ENCODE measurements around the gene SMC1B.
"Not testable (repeated sequence)": the region's sequence is repeated elsewhere in the genome, so short reads cannot be mapped to it uniquely, and the experiment has no call there.

The SMC1B gene

DNA sequence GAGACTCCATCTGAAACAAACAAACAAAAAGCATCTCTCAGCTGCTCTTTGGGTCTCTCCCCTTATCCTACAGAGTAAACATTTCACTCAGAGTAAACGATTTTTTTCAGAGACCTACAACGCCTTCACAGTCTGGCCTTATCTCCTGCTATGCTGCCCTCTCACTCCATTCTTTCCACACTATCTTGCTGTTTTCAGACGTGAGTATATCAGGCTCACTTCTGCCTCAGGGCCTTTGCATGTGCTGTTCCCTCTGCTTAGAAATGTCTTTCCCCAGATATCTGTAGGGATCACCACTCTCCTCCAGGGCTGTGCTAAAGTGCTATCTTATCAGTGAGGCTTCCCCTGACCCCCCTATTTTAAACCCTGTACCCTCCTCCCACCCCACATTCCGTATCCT lies 6.6 kb upstream of the SMC1B start:
- no peak for DNase-seq (ENCODE audit: low spot score)

DNA sequence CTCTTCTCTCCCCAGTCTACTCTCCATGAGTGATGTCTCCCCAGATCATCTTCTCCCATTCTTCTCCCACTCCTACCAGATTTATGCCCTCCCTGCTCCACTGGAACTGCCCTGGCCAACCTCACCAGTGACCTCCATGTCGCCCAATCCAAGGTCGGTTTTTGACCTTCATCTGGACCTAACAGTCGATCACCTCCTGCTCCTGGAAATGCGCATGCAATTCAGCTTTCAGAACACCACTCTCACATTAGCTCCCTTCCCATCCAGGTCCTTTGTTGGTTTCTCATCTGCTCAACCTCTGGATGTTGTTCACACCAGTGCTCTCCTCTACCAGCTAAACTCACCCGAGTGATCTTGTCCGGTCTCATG lies 5.4 kb upstream of the SMC1B start:
- no peak for DNase-seq (ENCODE audit: low spot score)

DNA sequence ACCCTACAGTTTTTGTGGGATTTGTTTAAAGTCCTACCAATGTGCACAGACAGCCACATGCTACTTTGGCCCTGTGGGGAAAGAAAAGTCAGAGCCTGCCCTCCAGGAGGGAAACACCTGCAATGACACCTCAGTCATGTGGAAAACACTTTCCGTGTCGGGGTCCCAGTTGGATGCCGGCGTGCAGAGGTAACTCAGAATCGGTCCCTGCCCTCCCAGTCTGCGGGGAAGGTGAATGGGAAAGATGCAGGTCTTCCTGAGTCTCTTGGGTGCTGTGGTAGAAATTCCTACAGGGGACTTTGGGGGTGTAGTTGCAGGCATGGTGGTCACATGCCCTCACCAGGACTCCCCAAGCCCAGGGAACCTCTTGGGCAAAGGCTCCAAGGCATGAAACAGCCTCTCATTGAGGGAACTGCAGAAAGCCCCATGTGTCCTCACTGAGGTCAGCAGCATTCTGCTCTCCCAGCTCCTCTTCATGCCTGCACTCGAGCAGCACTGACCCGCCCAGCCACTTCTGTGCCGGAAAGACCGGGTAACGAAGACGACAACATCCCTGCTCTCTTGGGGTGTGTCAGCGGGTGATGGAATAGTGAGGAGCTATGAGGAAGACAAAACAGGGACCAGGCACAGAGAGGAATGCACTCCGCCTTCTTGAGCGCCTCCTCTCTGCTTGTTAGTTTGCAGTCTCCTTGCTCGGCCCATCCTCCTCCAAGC lies 4.8 kb upstream of the SMC1B start:
- no peak for DNase-seq (ENCODE audit: low spot score)

DNA sequence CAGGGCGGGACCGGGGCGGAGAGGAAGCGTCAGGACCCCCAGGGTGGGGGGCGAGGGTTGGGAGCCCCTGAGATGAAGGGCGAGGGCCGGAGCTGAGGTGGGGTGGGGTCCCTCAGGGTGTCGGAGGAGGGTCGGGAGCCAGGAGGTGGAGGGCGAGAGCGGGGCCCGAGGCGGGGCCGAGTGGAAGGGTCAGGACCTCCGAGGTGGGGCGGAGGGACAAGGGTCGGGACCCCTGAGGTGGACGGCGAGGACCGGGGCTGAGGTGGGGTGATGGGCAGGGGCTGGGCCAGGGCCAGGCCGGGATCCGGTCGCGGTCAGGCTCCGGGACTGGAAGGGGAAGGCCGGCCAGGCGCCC lies 409 bp downstream of the SMC1B start:
- no peak for DNase-seq (ENCODE audit: low spot score)

DNA sequence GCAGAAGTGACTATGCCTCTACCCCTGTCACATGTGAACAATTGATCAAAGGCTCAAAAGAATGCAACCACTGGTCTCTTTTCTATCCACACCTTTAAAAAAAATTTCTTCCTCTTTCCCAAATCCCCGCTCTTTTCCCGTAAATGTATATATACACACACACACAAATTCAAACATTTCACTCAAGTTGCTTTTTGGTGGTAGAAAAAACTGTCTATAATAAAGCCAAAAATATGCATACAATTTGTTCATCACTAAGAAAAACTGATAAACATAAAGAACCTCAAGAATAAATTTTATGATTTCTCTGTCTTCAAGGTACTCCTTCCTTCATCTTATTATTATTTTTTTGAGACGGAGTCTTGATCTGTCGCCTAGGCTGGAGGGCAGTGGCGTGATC lies 5.6 kb downstream of the SMC1B start:
- no peak for DNase-seq (ENCODE audit: low spot score)

DNA sequence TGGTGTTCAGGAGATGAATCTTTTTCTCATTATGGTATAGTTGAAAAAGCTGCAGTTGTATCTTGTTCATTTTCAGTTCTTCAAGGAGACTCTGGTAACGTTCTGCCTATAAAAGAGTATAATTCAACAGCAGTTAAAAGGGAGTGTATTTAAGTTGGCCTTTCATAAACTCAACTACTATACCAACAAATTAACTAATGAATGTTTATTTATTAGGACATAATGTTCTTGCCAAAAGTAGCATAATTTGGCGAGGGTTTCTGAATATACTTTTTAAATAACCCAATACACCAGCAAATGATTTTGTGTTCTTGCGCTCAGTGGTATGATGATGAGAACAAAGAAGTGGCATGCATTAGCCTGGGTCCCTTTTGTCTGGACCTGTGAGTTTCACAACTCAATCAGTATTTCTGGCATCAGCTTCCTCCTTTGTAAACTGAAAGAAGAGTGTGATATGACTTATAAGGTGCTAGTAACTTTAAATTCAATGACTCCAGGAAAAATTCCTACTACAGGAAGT lies 10.9 kb downstream of the SMC1B start:
- no peak for DNase-seq (ENCODE audit: low spot score)

DNA sequence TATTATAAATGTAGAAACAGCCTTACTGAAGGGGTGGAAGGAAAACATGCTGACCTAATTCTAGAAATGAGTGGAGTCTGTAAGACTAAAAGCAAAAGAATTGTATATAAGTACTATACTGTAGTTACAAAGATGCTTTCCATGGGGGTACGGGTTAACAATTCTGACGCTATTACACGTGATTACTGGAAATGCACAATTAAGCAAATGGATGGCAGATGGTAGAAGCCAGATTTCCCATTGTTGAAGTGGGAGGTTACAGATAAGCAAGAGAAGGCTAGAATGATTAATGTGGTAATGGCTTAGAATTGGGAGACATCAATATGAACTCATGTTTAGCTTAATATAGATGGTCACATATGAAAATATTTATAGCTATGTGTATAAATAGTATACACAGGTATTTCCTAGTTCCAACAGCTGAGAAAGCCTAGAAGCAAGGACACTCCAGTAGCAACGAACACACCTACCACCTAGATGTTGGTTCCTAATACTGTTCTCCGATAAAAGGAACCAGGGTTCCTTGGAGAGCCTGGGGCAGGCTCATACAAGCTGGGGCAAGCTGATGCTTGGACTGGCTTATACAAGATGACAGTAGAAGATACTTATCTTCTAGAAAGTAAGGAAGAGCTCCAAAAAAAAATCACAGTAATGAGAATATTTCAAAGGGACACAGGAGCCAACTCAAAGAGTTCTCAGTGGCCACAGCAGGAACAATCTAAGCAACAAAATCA lies 13.5 kb downstream of the SMC1B start:
- DNase-seq (ENCODE audit: low spot score), result no peak

DNA sequence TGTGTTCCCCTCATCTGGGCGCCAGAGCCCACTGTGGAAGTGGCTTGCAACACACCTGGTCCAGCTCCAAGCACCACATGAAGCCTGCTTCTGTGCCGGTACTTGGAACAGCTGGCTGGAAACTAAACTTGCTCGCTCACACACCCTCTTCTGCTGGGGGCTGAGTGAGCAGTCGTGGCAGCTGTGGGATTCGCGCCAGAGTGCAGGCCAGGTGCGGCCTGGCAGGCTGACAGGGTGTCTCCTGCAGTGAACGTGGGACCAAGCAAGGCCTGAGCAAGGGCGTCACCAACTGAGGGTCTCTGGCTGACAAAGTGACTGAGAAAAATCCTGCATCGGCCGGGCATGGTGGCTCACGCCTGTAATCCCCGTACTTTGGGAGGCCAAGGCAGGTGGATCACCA lies 15.2 kb downstream of the SMC1B start:
- DNase-seq (ENCODE audit: low spot score), result no peak

DNA sequence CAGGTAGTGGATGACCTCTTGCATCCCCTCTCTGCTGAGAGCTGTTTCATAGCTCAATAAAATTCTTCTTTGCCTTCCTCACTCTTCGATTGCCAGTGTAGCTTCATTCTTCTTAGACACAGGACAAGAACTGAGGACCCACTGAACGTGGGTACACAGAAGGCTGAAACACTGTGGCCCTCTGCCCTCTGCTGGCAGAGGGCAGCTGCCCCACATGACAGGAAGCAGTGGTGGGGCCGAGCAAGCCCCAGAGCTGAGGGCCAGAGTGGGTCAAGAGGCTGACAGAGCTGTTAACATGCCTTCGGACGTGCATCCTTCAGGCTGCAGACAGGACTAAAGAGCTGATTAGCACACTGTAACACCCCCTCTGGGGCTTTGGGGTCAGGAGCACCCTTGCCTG lies 15.6 kb downstream of the SMC1B start:
- DNase-seq (ENCODE audit: low spot score), result peak; percentile 17

DNA sequence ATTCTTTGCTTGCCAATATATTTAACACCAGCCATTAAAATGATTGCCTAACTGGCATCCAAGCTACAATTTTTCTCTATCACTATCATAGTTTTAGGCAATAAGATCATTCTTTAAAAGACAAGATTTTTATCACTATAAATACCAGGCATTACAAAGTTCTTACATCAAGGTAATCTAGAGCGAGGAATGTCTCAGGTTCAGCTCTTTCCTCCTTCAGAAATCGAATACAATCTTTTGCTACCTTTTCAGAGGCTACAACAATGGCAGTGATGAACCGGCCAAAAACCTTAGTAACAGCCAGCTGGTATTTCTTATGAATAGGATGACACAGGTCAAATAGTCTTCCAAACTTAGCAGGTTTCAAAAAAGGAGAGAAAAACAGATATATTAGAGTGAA lies 23.9 kb downstream of the SMC1B start:
- no peak for DNase-seq (ENCODE audit: low spot score)

DNA sequence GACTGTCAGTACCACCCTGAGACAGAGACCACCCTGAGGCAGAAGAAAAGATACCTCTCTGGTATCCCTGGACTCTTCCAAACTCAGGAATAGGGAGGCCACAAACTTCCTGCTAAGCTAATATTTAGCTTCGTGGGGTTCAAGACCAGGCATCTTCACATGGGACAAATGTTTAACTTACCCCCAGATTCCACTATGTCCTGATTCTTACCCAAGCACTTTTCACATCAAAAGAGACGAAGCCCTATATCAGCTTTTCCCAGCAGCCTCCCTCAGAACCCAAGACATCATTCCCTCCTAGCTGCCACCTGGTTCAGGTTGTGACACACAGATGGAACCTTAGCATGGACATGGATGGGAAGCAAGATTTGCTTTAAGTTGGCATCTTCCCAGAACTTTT lies 32.1 kb downstream of the SMC1B start:
- DNase-seq (ENCODE audit: low spot score), result no peak

DNA sequence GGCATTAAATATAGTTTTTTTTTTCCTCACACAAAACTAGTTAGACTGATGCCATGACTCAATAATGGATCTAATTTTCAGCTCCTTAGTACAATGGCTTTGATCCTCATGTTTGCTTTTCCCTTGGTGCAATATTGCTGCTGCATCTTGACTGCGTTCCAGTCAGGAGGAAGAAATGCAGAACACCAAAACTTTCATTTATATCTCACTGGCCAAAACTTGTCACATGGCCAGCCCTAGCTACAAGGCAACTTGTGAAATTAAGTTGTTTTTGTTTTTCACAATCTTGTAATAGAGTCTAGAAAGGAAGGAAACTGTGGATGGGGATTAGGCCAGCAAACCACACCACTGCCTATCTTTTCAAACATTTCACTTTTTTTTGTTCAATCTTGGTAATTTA lies 36.7 kb downstream of the SMC1B start:
- no peak for DNase-seq (ENCODE audit: low spot score)

DNA sequence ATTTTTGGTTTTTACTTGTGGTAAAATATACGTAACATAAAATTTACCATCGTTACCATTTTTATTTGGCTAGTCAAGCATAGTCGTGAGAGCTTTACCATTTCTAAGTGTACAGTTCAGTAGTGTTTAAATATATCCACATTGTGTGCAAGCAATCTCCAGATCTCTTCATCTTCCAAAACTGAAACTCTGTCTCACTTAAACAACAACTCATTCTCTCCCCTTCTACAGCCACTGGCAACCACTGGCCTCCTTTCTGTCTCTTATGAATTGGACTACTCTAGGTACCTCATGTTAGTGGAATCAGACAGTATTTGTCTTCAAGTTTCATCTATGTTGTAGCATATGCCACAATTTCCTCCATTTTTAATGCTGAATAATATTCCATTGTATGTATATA lies 37.4 kb downstream of the SMC1B start:
- DNase-seq (ENCODE audit: low spot score), result no peak

DNA sequence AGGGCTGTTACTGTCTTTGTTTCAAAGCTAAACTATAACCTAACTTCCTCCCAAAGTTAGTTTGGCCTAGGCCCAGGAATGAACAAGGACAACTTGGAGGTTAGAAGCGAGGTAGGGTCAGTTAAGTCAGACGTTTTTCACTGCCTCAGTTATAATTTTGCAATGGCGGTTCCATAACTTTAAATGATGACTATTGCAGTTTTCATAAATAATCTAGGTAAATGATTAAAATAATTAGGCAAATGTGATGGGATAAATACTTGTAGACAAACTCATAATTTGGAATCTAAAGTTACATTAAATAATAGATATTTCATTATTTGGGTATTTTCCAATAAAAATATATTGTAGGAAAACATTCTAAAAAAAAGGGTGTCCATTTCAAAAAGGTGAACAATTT lies 39.8 kb downstream of the SMC1B start:
- not testable (repeated sequence) for DNase-seq (ENCODE audit: low spot score)

DNA sequence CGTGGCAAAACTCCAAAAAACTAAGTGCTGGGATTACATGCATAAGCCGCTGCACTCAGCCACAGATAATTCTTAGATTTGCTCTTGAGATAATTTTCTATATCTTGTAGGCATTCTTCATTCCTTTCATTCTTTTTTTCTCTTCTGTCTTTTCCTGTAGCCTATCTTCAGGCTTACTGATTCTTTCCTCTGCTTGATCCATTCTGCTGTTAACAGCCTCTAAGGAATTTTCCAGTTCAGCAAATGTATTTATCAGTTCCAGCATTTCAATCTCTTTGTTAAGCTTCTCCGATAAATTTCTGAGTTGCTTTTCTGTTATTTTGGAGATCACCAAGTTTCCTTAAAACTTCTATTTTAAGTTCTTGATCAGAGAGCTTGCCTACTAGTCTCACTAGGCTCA lies 46.7 kb downstream of the SMC1B start:
- no peak for DNase-seq (ENCODE audit: low spot score)

DNA sequence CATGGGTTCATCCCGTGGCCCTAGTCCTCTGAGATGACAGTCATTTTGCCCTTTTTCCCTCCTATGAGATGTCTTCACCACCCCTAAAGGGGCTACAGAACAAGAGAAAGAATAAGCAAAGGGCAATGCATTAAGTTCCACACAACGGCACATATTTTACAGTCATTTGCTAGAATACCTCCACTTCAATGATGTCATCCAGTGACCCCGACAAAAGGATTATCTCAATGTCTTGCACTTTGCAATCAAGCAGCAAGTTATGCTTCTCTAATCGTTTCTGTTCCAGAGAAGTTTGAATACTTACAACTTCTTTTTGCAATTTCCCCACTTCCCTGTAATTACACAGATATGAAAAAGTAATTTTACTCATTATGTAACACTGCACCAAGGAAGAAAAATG lies 53.8 kb downstream of the SMC1B start:
- no peak for DNase-seq (ENCODE audit: low spot score)

DNA sequence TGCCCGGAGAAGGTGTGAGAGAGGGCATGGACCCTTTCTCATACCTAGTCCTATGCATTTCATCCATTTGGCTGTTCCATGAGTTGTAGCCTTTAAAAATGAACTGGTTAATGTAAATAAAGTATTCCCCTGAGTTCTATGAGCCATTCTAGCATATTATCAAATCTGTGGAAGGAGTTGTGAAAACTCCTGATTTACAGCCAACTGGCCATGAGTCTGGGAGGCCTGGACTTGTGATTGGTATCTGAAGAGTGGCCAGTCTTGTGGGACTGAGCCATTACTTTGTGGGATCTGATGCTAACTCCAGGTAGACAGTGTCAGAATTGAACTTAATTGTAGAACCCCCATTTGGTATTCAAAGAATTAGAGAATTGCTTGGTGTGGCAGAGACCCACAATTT lies 55.3 kb downstream of the SMC1B start:
- DNase-seq (ENCODE audit: low spot score), result no peak

DNA sequence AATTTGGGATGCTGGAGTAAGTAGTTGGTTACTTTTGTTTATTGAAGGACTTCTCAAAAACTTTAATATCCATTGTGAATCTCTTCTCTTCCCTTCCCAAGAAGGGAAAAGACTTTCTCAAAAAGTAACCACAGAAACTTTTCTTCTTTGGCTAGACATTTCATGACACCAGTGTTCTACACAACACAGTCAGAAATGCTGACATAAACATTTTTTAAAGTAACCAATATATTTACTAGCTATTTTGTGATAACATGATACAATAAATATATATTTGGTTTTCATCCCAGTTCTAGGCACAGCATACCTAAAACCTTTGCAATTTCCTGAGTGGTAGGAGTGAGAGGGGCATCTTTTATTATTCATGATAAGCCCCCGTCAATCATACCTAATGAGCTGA lies 55.9 kb downstream of the SMC1B start:
- no peak for DNase-seq (ENCODE audit: low spot score)

DNA sequence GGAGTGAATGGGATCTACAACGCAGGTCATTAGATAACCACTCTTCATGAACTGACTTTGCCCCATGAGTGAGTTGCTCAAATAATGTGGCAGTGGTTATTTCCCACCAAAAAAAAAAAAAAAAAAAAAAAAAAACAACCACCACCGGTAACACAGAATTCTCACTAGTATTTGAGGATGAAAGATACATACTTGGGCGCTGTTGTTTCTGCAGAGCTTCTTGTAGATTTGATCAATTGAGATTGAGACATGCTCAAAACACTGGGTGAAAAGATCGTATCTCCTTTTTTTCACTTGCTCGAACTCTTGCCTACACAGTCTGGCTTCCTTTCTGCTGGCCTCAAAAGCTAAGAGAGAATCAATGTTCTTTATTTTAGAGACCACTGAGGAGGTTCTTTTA lies 59.6 kb downstream of the SMC1B start:
- no peak for DNase-seq (ENCODE audit: low spot score)

DNA sequence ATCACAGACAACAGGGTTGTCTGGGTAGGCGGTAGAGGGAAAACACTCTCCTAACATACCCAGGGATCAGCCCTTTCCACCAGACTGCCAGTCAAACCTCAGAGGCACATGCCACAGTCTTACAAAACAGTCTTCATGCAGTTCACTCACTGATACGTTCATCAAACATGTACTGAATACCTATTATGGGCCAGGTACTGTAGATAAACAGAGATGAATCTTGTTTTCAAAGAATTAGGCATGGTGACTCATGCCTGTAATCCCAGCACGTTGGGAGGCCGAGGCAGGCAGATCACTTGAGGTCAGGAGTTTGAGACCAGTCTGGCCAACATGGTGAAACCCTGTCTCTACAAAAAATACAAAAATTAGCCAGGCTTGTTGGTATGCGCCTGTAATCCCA lies 60.6 kb downstream of the SMC1B start:
- not testable (repeated sequence) for DNase-seq (ENCODE audit: low spot score)

DNA sequence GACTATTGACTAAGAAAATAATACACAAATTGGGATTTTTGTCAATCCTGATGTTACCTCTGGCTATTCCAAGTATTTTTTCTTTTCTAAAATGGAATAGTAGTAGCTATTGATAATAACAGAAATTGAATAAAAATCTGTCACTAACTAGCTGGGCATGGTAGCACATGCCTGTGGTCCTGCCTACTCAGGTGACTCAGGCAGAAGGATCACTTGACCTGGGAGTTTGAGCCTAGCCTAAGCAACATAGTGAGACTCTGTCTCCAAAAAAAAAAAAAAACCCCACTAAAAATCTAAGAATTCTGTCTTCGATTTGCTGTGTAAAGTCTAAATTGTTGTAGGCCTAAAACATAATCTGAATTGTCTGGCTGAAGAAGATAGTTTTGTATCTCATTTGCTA lies 61.4 kb downstream of the SMC1B start:
- no peak for DNase-seq (ENCODE audit: low spot score)

DNA sequence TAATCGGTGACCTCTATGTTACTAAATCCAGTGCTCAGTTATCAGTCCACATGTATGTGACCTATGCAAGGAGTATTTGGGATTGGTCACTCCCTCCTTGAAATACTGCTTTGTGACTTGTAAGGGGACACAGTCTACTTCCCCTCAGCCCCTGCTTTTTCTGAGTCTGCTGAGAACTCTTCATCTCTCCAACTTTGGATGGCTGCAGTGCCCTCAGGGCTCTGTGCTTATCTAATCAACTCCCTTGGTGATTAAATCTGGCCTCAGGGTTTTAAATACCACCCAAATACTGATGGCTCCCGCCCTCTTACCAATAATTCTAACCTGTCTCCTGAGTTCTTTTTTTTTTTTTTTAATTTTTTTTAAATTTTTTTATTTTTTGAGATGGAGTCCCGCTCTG lies 63.5 kb downstream of the SMC1B start:
- DNase-seq (ENCODE audit: low spot score), result no peak

DNA sequence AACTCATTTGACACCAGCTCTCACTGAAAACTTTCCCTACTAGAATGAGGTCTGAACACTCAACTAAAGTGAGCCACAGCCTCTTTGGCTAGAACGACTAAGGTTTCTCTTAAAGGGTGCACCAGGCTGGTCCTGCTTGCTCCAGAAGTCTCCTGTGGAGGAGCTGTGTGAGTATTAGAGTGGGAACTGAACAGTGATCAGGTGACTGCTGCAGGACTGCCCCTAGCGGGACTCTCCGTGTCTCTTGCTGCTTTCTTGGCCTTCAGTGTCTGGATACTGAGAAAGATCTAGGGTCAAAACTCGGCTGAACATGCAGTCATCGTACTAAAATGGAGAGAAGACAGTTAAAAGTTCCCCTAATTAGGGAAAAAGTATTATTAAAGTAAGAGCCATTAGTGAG lies 69.1 kb downstream of the SMC1B start:
- peak; percentile 43 for DNase-seq (ENCODE audit: low spot score)

DNA sequence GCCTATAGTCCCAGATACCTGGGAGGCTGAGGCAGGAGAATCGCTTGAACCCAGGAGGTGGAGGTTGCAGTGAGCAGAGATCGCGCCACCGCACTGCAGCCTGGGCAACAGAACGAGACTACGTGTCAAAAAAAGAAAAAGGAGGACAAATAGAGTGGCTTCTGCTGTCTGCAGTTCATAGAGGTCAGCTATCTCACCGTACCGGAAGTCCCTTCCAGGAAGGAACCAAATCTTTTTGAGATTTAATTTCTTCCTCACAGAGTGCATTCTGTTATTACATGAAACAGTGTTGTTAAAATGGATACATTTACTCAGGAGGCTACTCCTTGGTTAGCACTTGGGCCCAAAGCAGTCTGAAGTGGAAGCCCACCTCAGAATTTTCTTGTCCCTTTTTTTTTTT lies 70.3 kb downstream of the SMC1B start:
- no peak for DNase-seq (ENCODE audit: low spot score)
